WTC11 (cell line): Measurements from ENCODE around the gene OGG1.

Experiments
- ATF2 ChIP-seq: sonication (generic); formaldehyde crosslinking; IDR thresholded peaks from 2 replicates; pipeline ENCODE4 v1.8.1; 2022; ENCODE audit warnings: low read depth, missing genetic modification reagents, borderline replicate concordance
- CREB1 ChIP-seq: sonication (generic); formaldehyde crosslinking; IDR thresholded peaks from 2 replicates; pipeline ENCODE4 v1.8.0; 2023; ENCODE audit warnings: mild to moderate bottlenecking, missing genetic modification reagents
- CTCF ChIP-seq: fragments of 200-600 bp; IDR thresholded peaks from 2 replicates; pipeline ENCODE4 v1.8.0; 2022; ENCODE audit warnings: antibody characterized with exemption
- E2F4 ChIP-seq: sonication (generic); formaldehyde crosslinking; IDR thresholded peaks from 2 replicates; pipeline ENCODE4 v1.8.1; 2022; ENCODE audit warnings: low read depth, mild to moderate bottlenecking, moderate library complexity, missing genetic modification reagents, borderline replicate concordance
- FOXP1 ChIP-seq: sonication (generic); formaldehyde crosslinking; IDR thresholded peaks from 2 replicates; pipeline ENCODE4 v1.8.0; 2022; ENCODE audit warnings: missing genetic modification reagents, mild to moderate bottlenecking, moderate library complexity, borderline replicate concordance
- IRF2 ChIP-seq: sonication (generic); formaldehyde crosslinking; IDR thresholded peaks from 2 replicates; pipeline ENCODE4 v1.8.0; 2022; ENCODE audit warnings: low read depth, missing genetic modification reagents, borderline replicate concordance
- NR1H2 ChIP-seq: sonication (generic); formaldehyde crosslinking; IDR thresholded peaks from 2 replicates; pipeline ENCODE4 v1.9.0; 2021; ENCODE audit warnings: mild to moderate bottlenecking, moderate library complexity, missing genetic modification reagents
- SP1 ChIP-seq: sonication (generic); formaldehyde crosslinking; conservative IDR thresholded peaks from 2 replicates; pipeline ENCODE4 v1.8.1; 2022; ENCODE audit warnings: missing genetic modification reagents
- STAT6 ChIP-seq: sonication (generic); formaldehyde crosslinking; conservative IDR thresholded peaks from 2 replicates; pipeline ENCODE4 v1.8.1; 2023; ENCODE audit warnings: mild to moderate bottlenecking, low read depth, missing genetic modification reagents, moderate library complexity
- TEAD4 ChIP-seq: sonication (generic); formaldehyde crosslinking; IDR thresholded peaks from 2 replicates; pipeline ENCODE4 v1.8.0; 2022; ENCODE audit warnings: mild to moderate bottlenecking, missing genetic modification reagents
- ZNF121 ChIP-seq: sonication (generic); formaldehyde crosslinking; IDR thresholded peaks from 2 replicates; pipeline ENCODE4 v1.8.0; 2023; ENCODE audit warnings: missing genetic modification reagents
- ZNF396 ChIP-seq: fragments of 250-450 bp; sonication (Bioruptor Pico); IDR thresholded peaks from 2 replicates; pipeline ENCODE4 v1.8.0; 2021; ENCODE audit warnings: mild to moderate bottlenecking, moderate library complexity, borderline replicate concordance
- TF ChIP-seq, protein P1 (sequence below): sonication (generic); formaldehyde crosslinking; IDR thresholded peaks from 2 replicates; pipeline ENCODE4 v1.8.0; 2022; ENCODE audit warnings: mild to moderate bottlenecking, missing genetic modification reagents
- TF ChIP-seq, protein P2 (sequence below): sonication (generic); formaldehyde crosslinking; IDR thresholded peaks from 2 replicates; pipeline ENCODE4 v1.8.0; 2022; ENCODE audit warnings: mild to moderate bottlenecking, missing genetic modification reagents

- TF ChIP-seq SP1 (no peak), ZNF396 (CRISPR knock-in tag) (no peak), CTCF (no peak), NR1H2 (no peak), IRF2 (CRISPR knock-in tag) (no peak), ZNF121 (CRISPR knock-in tag) (no peak), ATF2 (CRISPR knock-in tag) (no peak), STAT6 (CRISPR knock-in tag) (no peak), E2F4 (CRISPR knock-in tag) (no peak), TEAD4 (CRISPR knock-in tag) (no peak), FOXP1 (no peak), CREB1 (CRISPR knock-in tag) (no peak)
- TF ChIP-seq, protein P1, sequence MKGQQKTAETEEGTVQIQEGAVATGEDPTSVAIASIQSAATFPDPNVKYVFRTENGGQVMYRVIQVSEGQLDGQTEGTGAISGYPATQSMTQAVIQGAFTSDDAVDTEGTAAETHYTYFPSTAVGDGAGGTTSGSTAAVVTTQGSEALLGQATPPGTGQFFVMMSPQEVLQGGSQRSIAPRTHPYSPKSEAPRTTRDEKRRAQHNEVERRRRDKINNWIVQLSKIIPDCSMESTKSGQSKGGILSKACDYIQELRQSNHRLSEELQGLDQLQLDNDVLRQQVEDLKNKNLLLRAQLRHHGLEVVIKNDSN, result no peak
- TF ChIP-seq, protein P2, sequence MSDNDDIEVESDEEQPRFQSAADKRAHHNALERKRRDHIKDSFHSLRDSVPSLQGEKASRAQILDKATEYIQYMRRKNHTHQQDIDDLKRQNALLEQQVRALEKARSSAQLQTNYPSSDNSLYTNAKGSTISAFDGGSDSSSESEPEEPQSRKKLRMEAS (CRISPR knock-in tag), result no peak
Observed at GRCh38 chr3:9713142-9713541, 36.6 kb upstream of the OGG1 start.
